Ishikawa (cell line): ENCODE data around the gene FAM210A.

Experiments
- CEBPB ChIP-seq: IDR thresholded peaks from 2 replicates; pipeline ENCODE4 v1.6.1; 2012
- CREB1 ChIP-seq: IDR thresholded peaks from 2 replicates; pipeline ENCODE4 v1.6.1; 2012; ENCODE audit warnings: low read depth
- EGR1 ChIP-seq: IDR thresholded peaks from 2 replicates; pipeline ENCODE4 v1.6.1; 2012
- EP300 ChIP-seq: IDR thresholded peaks from 2 replicates; pipeline ENCODE4 v1.6.1; 2012; ENCODE audit warnings: borderline replicate concordance
- FOXM1 ChIP-seq: IDR thresholded peaks from 2 replicates; pipeline ENCODE4 v1.6.1; 2012; ENCODE audit warnings: low read depth, borderline replicate concordance
- NFIC ChIP-seq: IDR thresholded peaks from 2 replicates; pipeline ENCODE4 v1.6.1; 2012
- RAD21 ChIP-seq: IDR thresholded peaks from 2 replicates; pipeline ENCODE4 v1.6.1; 2012; ENCODE audit warnings: low read depth
- TAF1 ChIP-seq: IDR thresholded peaks from 2 replicates; pipeline ENCODE4 v1.6.1; 2012; ENCODE audit warnings: low read depth, mild to moderate bottlenecking
- TCF12 ChIP-seq: IDR thresholded peaks from 2 replicates; pipeline ENCODE4 v1.6.1; 2012; ENCODE audit warnings: low read depth
- TEAD4 ChIP-seq: IDR thresholded peaks from 2 replicates; pipeline ENCODE4 v1.6.1; 2012
- YY1 ChIP-seq: IDR thresholded peaks from 2 replicates; pipeline ENCODE4 v1.6.1; 2012; ENCODE audit warnings: low read depth
- ZBTB7A ChIP-seq: IDR thresholded peaks from 2 replicates; pipeline ENCODE4 v1.6.1; 2012; ENCODE audit warnings: low read depth
- TF ChIP-seq, protein P1 (sequence below): IDR thresholded peaks from 2 replicates; pipeline ENCODE4 v1.6.1; 2012
- TF ChIP-seq, protein P2 (sequence below): IDR thresholded peaks from 2 replicates; pipeline ENCODE4 v1.6.1; 2012; ENCODE audit warnings: low read depth, mild to moderate bottlenecking
- TF ChIP-seq, protein P3 (sequence below): IDR thresholded peaks from 2 replicates; pipeline ENCODE4 v1.6.1; 2012

FAM210A gene

DNA sequence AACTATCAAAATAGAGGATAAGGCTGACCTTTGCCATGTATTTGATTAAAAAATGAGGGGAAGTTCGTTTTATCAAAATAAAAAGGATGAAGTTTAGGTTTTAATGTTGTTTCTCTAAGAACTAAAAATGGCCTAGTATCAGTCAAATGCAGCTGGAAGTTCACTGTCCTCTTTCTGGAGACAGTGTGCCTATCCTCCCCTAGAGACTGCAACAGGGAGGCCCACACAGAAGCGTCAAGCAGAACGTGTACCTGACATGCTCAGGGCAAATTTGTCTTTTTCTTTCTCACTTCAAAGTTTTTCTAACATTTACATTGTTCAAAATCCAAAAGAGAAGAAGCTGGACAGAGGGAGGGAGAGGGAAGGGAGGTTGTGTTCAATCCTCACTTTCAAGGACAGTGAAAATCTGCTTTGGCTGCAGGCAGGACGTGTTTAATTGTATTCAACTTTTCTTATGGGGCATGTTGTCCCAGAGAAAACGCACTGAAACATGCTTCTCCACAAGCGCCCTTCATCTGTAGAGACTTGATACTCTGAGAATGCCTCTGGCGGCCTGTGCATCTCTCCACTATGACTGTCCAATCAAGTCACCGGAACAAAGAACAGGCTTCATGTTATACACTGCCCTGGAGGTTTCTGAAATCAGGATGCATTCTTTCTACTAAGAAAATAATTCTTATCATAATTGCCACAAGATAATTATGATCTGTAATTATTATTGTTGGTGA lies 65.1 kb downstream of the FAM210A start:
- no peak for TF ChIP-seq YY1
- no peak for TF ChIP-seq TEAD4
- TF ChIP-seq EGR1: no peak
- TF ChIP-seq CEBPB: no peak
- TF ChIP-seq TAF1: no peak
- no peak for TF ChIP-seq TCF12
- TF ChIP-seq NFIC: no peak

DNA sequence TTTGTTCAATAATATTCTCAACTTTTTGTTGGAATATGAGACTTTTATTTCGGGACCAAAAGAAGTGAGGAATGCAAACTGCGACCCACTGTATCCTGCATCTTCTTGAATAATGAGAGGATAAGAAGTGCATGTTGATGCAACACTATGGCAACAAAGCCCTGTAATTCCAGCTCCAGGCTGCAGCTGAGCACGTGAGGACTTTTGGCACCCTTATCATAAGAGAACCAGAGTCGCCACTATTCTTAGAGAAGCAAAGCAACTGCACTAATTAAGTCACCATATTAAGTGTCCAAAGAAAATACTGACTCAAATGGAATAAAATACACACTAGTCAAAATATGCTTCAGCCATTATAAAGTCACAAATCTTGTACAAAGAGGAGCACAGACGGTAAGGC lies 65.8 kb downstream of the FAM210A start:
- TF ChIP-seq ZBTB7A: no peak
- TF ChIP-seq EGR1: no peak
- TF ChIP-seq NFIC: no peak
- no peak for TF ChIP-seq CEBPB
- TF ChIP-seq, protein P1, sequence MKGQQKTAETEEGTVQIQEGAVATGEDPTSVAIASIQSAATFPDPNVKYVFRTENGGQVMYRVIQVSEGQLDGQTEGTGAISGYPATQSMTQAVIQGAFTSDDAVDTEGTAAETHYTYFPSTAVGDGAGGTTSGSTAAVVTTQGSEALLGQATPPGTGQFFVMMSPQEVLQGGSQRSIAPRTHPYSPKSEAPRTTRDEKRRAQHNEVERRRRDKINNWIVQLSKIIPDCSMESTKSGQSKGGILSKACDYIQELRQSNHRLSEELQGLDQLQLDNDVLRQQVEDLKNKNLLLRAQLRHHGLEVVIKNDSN: no peak
- TF ChIP-seq, protein P2, sequence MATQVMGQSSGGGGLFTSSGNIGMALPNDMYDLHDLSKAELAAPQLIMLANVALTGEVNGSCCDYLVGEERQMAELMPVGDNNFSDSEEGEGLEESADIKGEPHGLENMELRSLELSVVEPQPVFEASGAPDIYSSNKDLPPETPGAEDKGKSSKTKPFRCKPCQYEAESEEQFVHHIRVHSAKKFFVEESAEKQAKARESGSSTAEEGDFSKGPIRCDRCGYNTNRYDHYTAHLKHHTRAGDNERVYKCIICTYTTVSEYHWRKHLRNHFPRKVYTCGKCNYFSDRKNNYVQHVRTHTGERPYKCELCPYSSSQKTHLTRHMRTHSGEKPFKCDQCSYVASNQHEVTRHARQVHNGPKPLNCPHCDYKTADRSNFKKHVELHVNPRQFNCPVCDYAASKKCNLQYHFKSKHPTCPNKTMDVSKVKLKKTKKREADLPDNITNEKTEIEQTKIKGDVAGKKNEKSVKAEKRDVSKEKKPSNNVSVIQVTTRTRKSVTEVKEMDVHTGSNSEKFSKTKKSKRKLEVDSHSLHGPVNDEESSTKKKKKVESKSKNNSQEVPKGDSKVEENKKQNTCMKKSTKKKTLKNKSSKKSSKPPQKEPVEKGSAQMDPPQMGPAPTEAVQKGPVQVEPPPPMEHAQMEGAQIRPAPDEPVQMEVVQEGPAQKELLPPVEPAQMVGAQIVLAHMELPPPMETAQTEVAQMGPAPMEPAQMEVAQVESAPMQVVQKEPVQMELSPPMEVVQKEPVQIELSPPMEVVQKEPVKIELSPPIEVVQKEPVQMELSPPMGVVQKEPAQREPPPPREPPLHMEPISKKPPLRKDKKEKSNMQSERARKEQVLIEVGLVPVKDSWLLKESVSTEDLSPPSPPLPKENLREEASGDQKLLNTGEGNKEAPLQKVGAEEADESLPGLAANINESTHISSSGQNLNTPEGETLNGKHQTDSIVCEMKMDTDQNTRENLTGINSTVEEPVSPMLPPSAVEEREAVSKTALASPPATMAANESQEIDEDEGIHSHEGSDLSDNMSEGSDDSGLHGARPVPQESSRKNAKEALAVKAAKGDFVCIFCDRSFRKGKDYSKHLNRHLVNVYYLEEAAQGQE: no peak
- no peak for TF ChIP-seq TCF12
- TF ChIP-seq CREB1: no peak
- TF ChIP-seq TEAD4: no peak
- TF ChIP-seq TAF1: no peak
- no peak for TF ChIP-seq YY1
- TF ChIP-seq FOXM1: no peak
- TF ChIP-seq, protein P3, sequence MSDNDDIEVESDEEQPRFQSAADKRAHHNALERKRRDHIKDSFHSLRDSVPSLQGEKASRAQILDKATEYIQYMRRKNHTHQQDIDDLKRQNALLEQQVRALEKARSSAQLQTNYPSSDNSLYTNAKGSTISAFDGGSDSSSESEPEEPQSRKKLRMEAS: no peak
- no peak for TF ChIP-seq EP300
- no peak for TF ChIP-seq RAD21

DNA sequence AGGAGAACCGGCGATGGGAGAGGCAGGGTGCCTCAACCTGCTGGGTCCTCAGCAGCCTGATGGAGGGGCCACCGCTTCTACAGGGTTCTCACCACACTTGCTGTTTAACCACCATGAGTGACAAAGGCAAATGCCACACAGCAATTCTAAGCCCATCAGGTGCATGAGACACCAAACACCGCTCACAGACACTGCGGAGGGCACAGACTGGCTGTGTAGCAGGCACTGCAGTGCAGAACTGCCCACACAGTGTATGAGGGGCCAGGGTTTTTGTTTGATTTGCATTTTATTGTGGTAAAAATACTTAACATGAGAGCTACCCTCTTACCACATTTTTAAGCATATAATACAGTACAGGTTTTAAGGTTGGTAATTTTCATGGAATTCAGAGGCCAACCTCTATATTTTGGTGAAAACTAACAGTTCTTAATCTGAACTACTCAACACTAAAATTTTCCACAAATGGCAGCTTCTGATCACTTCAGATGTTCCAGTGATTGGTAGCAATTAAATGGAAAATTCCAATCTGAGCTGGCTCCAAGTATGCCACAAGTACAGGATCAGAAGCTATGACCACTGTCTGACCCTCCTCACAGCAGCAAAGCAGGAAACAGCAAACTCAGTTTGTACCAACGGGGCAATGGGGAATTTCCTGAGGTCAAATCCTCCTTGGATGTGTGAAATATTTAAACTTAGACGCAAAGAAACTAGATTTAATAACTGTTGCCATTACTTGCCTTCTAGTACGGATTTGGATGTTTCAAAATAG lies 67.7 kb downstream of the FAM210A start:
- TF ChIP-seq EP300 (no peak), CEBPB (no peak), TEAD4 (no peak)

DNA sequence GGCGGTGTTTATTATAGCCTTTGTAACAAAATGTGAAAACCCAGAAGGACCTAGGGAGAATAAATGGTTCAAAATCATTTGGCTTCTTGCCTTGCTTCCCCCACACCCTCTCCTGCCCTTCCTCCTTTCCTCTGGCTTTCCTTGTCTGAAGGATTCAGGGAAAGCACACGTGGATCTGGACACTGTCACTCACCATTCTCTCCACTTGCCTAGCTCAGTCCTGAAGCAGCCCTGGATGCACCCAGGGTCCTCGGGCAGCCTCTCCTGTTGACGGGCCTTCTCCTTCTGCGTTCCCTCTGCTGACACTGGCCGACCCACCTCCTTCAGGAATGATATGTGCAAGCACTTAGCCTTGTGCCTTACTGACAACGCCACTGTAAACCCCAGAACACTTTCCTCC lies 68.4 kb downstream of the FAM210A start:
- TF ChIP-seq NFIC: no peak
- no peak for TF ChIP-seq TEAD4
- TF ChIP-seq ZBTB7A: no peak

DNA sequence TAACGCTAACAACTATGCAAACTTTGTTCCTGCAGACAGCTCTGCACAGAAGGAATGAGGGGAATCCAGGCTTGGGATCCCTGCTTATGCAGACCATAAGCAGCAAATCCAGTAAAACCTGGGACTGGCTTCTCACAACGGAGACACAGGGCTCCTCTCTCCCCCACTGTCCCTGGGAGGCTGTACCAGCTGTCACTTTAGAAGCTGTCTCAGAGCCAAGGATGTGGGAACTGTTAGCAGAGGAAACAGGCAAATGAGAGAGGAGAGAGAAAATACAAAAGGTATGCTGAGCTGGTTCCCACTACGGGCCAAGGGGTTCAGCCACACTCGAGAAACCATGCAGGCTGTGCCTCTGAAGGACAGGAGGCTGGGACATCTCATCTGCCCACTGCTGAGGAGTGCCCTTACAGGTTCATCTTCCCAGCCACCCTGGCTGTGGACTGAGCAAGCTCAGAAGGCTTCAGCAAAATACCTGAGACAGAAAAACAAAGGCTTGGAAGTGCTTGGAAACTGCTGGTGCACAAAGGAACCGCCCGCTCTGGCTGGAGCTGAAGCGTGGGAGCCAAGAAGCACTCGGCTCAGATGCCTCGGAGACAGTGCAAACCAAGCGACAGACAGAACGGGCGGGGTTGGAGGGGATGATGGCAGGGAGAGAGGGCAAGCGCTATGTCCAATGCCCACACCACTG lies 72.5 kb downstream of the FAM210A start:
- TF ChIP-seq, protein P3: no peak
- TF ChIP-seq, protein P2: no peak
- TF ChIP-seq EGR1: no peak
- TF ChIP-seq, protein P1: no peak
- TF ChIP-seq CEBPB: no peak
- TF ChIP-seq NFIC: no peak
- TF ChIP-seq TAF1: no peak
- no peak for TF ChIP-seq ZBTB7A
- no peak for TF ChIP-seq YY1
- no peak for TF ChIP-seq EP300
- no peak for TF ChIP-seq FOXM1
- TF ChIP-seq TCF12: no peak
- TF ChIP-seq RAD21: no peak
- no peak for TF ChIP-seq CREB1
